ENCODE measurements around the gene MUC5B. TPM values are rescaled to one million over a fixed set of nuclear protein-coding genes. Genes with fewer than 3 reads are reported as not detected.

Gene MUC5B
- total and polyA plus RNA-seq, 2 donors (not counting 1 experiment from before 2014, with no cell fraction given), result not detected

DNA sequence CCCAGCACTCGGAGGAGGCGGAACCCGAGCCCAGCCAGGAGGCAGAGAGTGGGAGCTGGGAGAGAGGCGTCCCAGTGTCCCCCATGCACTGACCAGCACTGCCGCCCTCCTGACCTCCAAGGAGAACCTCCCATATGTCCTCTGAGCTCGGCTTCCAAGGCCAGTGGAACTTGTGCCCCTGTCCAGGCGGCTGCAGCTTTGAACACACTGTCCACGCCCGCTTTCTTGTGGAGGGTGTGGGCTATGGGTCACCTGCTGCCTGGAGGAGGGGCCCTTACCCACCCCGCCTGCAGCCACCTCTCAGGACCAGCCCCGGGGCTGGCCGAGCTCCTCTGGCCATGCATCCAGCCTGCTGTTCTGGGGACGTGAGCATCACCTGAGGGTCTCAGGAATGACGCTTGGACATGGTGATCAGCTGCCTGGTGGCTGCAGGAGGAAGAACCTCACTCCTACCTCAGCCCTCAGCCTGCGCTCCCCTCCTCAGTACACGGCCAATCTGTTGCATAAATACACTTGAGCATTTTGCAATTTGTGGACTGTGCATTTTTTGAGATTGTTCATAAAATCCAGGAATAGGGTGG, 22.2 kb upstream of the MUC5B start:
- H3K9me3 ChIP-seq (ENCODE audit: control insufficient read depth, insufficient read depth, low read depth, low read length), result no peaks in the 10 kb centered on the region
- no peaks in the 10 kb centered on the region for H3K79me2 ChIP-seq (ENCODE audit: control insufficient read depth, insufficient read depth, low read length)
- no peak overlapping the region for H3K9ac ChIP-seq (ENCODE audit: insufficient read depth, low read length)
- no peaks in the 10 kb centered on the region for H3K27me3 ChIP-seq (ENCODE audit: control insufficient read depth, insufficient read depth, low read length)
- no peak overlapping the region for H2AFZ ChIP-seq (ENCODE audit: low read length)
- no peak overlapping the region for H3K27ac ChIP-seq (ENCODE audit: insufficient read depth, low read length)
- H3K4me2 ChIP-seq (ENCODE audit: extremely low read depth, insufficient read depth, low read length), result no peak overlapping the region
- no peaks in the 10 kb centered on the region for H4K20me1 ChIP-seq (ENCODE audit: control insufficient read depth, extremely low read depth, insufficient read depth, low read length)
- H3K4me1 ChIP-seq (ENCODE audit: control insufficient read depth, extremely low read depth, insufficient read depth, low read length), result no peaks in the 10 kb centered on the region
- no peaks in the 10 kb centered on the region for H3K36me3 ChIP-seq (ENCODE audit: control insufficient read depth, insufficient read depth, low read length)
- H3K4me3 ChIP-seq (replicated peaks in 1 of 4; ENCODE audit: control extremely low read depth in 1 of 4, insufficient read depth in 1 of 4, low read depth in 3 of 4, low read length in 4 of 4), result no peak overlapping the region
- TF ChIP-seq, protein P1, sequence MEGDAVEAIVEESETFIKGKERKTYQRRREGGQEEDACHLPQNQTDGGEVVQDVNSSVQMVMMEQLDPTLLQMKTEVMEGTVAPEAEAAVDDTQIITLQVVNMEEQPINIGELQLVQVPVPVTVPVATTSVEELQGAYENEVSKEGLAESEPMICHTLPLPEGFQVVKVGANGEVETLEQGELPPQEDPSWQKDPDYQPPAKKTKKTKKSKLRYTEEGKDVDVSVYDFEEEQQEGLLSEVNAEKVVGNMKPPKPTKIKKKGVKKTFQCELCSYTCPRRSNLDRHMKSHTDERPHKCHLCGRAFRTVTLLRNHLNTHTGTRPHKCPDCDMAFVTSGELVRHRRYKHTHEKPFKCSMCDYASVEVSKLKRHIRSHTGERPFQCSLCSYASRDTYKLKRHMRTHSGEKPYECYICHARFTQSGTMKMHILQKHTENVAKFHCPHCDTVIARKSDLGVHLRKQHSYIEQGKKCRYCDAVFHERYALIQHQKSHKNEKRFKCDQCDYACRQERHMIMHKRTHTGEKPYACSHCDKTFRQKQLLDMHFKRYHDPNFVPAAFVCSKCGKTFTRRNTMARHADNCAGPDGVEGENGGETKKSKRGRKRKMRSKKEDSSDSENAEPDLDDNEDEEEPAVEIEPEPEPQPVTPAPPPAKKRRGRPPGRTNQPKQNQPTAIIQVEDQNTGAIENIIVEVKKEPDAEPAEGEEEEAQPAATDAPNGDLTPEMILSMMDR (conservative IDR thresholded peaks at IDR 0.05 in 1 of 2, IDR thresholded peaks at IDR 0.05 in 1 of 2; ENCODE audit: low read depth in 1 of 2, low read length in 2 of 2), result no peak
- no peak for TF ChIP-seq EZH2 (IDR thresholded peaks at IDR 0.05; ENCODE audit: low read length, missing control alignments)
- no peak for DNase-seq (ENCODE audit: low read depth in 2 of 2)

DNA sequence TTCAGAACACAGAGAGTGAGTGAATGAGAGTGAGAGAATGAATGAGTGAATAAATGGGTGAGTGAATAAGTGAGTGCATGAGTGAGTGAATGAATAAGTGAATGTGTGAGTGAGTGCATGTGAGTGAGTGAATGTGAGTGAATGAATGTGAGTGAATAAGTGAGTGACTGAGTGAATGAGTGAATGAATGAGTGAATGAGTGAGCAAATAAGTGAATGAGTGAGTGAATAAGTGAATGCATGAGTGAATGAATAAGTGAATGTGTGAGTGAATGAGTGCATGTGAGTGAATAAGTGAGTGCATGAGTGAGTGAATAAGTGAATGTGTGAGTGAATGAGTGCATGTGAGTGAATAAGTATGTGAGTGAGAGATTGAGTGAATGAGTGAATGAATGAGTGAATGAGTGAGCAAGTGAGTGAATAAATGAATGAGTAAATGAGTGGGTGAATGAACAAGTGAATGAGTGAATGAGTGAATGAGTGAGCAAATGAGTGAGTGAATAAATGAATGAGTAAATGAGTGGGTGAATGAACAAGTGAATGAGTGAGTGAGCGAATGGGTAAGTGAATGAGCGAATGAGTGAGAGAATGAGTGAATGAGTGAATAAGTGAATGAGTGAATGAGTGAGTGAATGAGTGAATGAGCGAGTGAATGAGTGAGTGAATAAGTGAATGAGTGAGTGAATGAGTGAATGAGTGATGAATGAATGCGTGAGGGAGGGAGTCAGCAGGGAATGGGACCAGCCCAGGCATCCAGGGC, 21.3 kb upstream of the MUC5B start:
- Histone ChIP-seq H3K27me3 (ENCODE audit: control insufficient read depth, insufficient read depth, low read length) (no peaks in the 10 kb centered on the region), H4K20me1 (ENCODE audit: control insufficient read depth, extremely low read depth, insufficient read depth, low read length) (no peaks in the 10 kb centered on the region), H3K36me3 (ENCODE audit: control insufficient read depth, insufficient read depth, low read length) (no peaks in the 10 kb centered on the region), H3K27ac (ENCODE audit: insufficient read depth, low read length) (no peak overlapping the region), H3K9ac (ENCODE audit: insufficient read depth, low read length) (no peak overlapping the region), H3K9me3 (ENCODE audit: control insufficient read depth, insufficient read depth, low read depth, low read length) (no peaks in the 10 kb centered on the region), H2AFZ (ENCODE audit: low read length) (no peak overlapping the region), H3K4me3 (replicated peaks in 1 of 4; ENCODE audit: control extremely low read depth in 1 of 4, insufficient read depth in 1 of 4, low read depth in 3 of 4, low read length in 4 of 4) (no peak overlapping the region), H3K4me1 (ENCODE audit: control insufficient read depth, extremely low read depth, insufficient read depth, low read length) (no peaks in the 10 kb centered on the region), H3K4me2 (ENCODE audit: extremely low read depth, insufficient read depth, low read length) (no peak overlapping the region), H3K79me2 (ENCODE audit: control insufficient read depth, insufficient read depth, low read length) (no peaks in the 10 kb centered on the region)
- no peak for DNase-seq (ENCODE audit: low read depth in 2 of 2)
- TF ChIP-seq, protein P1 (conservative IDR thresholded peaks at IDR 0.05 in 1 of 2, IDR thresholded peaks at IDR 0.05 in 1 of 2; ENCODE audit: low read depth in 1 of 2, low read length in 2 of 2), result no peak
- no peak for TF ChIP-seq EZH2 (IDR thresholded peaks at IDR 0.05; ENCODE audit: low read length, missing control alignments)

DNA sequence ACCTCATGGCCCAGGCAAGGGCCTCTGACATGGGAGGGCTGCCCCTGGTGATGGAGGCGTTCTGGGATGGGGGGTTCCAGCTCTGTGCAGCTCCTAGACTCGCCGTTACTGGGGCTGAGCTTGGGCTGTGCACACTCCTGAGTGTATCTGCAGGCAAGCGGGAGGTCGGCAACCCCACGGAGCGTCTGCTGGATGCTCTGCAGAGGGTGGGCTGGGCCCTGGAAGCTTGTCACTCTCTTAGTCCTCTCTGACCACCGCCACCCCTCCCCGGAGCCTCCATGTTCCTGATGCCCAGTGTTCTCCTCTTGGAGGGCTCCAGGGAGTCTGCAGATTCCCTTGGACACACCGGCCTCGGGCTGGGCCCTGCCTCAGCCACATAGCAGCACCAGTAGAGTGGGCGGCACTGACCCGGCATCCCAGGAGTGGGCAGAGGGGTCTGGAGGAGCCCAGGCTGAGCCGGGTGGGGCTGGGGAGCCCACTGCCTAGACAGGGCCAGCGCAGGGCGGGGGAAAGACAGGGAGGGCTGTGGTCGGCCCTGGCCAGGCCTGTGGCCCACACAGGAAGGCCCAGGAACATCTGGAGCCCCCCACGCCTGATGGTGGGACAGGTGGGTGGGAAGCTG, 20.6 kb upstream of the MUC5B start:
- Histone ChIP-seq H3K4me3 (replicated peaks in 1 of 4; ENCODE audit: control extremely low read depth in 1 of 4, insufficient read depth in 1 of 4, low read depth in 3 of 4, low read length in 4 of 4) (no peak overlapping the region), H2AFZ (ENCODE audit: low read length) (no peak overlapping the region), H3K9me3 (ENCODE audit: control insufficient read depth, insufficient read depth, low read depth, low read length) (no peaks in the 10 kb centered on the region), H3K36me3 (ENCODE audit: control insufficient read depth, insufficient read depth, low read length) (no peaks in the 10 kb centered on the region), H3K27me3 (ENCODE audit: control insufficient read depth, insufficient read depth, low read length) (no peaks in the 10 kb centered on the region), H3K4me1 (ENCODE audit: control insufficient read depth, extremely low read depth, insufficient read depth, low read length) (no peaks in the 10 kb centered on the region), H3K4me2 (ENCODE audit: extremely low read depth, insufficient read depth, low read length) (no peak overlapping the region), H4K20me1 (ENCODE audit: control insufficient read depth, extremely low read depth, insufficient read depth, low read length) (no peaks in the 10 kb centered on the region), H3K27ac (ENCODE audit: insufficient read depth, low read length) (no peak overlapping the region), H3K9ac (ENCODE audit: insufficient read depth, low read length) (no peak overlapping the region), H3K79me2 (ENCODE audit: control insufficient read depth, insufficient read depth, low read length) (no peaks in the 10 kb centered on the region)
- no peak for TF ChIP-seq EZH2 (IDR thresholded peaks at IDR 0.05; ENCODE audit: low read length, missing control alignments)
- TF ChIP-seq, protein P1 (conservative IDR thresholded peaks at IDR 0.05 in 1 of 2, IDR thresholded peaks at IDR 0.05 in 1 of 2; ENCODE audit: low read depth in 1 of 2, low read length in 2 of 2), result no peak
- DNase-seq (ENCODE audit: low read depth in 2 of 2), result no peak
